Stimulated activated CD8-positive, alpha-beta memory T cell treated with anti-CD3 and anti-CD28 coated beads, Interleukin-15, amount 100 ng/mL, for 48 hours (primary cell): ENCODE measurements around the gene DENND4A.
A peak's percentile ranks its signal among the peaks of the same experiment; 100 is the strongest.

Source experiments
- DNase-seq, 2 donors: peaks; one replicate each; pipeline ENCODE4 v3.0.0-alpha.2; 2020; ENCODE audit warnings: low read depth in 2 of 2

The DENND4A gene

GRCh38 chr15:65792138-65792987 is at the start of gene DENND4A:
Gene DENND4A (minus strand): TSS chr15:65792293. CDS start chr15:65756450, 35,843 bp downstream.
- DNase-seq = peak; percentile 98 to 99

- no peak for DNase-seq
Measured at GRCh38 chr15:65841121-65841930, 49.2 kb upstream of the DENND4A start.

GRCh38 chr15:65839985-65840384 is 47.9 kb upstream of the DENND4A start:
- DNase-seq = no peak

GRCh38 chr15:65839354-65839901 is 47.3 kb upstream of the DENND4A start:
- no peak for DNase-seq

- DNase-seq = no peak
Measured at GRCh38 chr15:65837301-65838294, 45.5 kb upstream of the DENND4A start.

- DNase-seq = no peak
Measured at GRCh38 chr15:65836665-65837064, 44.6 kb upstream of the DENND4A start.

- no peak for DNase-seq
Measured at GRCh38 chr15:65835447-65835846, 43.4 kb upstream of the DENND4A start.

GRCh38 chr15:65834603-65835282 is 42.6 kb upstream of the DENND4A start:
- no peak for DNase-seq

GRCh38 chr15:65833501-65834205 is 41.6 kb upstream of the DENND4A start:
- no peak for DNase-seq

GRCh38 chr15:65832549-65833364 is 40.7 kb upstream of the DENND4A start:
- no peak for DNase-seq

- no peak for DNase-seq
Measured at GRCh38 chr15:65829130-65829764, 37.2 kb upstream of the DENND4A start.

- DNase-seq = no peak
Measured at GRCh38 chr15:65828585-65828984, 36.5 kb upstream of the DENND4A start.

GRCh38 chr15:65827065-65827464 is 35.0 kb upstream of the DENND4A start:
- DNase-seq = no peak

GRCh38 chr15:65824941-65825544 is 33.0 kb upstream of the DENND4A start:
- no peak for DNase-seq

GRCh38 chr15:65824031-65824743 is 32.1 kb upstream of the DENND4A start:
- DNase-seq = no peak

- no peak for DNase-seq
Measured at GRCh38 chr15:65822316-65822715, 30.2 kb upstream of the DENND4A start.

GRCh38 chr15:65821070-65821469 is 29.0 kb upstream of the DENND4A start:
- DNase-seq = no peak

GRCh38 chr15:65819563-65819960 is 27.5 kb upstream of the DENND4A start:
- DNase-seq = no peak
